NCI-H2029 (cell line): Measurements from ENCODE around the gene NOTUM.
"Not testable (repeated sequence)": the region's sequence is repeated elsewhere in the genome, so short reads cannot be mapped to it uniquely, and the experiment has no call there.

Source experiments
- DNase-seq: peaks from one replicate; lab custom pipeline; 2025; lab: John Stamatoyannopoulos, UW

The NOTUM gene

DNA sequence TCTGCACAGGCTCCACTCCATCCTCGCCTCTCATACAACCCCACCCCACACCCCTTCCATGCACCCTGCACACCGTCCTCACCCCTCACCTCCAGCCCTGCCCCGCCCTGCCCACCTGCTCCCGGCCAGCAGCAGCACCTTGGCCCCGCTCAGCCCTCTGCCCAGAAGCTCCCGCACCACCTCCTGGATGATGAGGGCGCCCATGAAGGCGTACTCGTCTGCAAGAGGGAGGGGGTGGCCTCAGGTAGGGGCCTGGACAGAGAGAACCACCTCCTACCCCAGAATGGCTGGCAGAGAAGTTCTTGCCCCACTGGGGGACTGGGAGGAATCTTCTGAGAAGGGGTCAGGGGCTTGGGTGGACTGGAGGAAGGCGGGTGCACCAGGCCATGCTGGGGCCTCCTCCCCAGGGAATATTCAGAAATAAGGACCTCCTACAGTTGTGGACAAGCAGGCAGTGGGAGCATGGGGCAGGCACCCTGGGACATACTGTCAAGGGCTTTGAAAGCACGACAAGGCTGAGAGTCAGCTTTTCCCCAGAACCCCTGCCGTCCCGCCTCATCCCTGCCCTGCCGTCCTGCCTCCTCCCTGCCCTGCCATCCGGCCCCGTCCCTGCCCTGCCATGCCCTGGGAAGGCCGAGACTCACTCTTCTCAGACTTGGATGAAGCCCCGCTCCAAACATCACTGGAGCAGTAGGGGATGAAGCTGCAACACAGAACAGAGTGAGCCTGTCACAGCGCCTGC is 3.1 kb downstream of the NOTUM start:
- no peak for DNase-seq

DNA sequence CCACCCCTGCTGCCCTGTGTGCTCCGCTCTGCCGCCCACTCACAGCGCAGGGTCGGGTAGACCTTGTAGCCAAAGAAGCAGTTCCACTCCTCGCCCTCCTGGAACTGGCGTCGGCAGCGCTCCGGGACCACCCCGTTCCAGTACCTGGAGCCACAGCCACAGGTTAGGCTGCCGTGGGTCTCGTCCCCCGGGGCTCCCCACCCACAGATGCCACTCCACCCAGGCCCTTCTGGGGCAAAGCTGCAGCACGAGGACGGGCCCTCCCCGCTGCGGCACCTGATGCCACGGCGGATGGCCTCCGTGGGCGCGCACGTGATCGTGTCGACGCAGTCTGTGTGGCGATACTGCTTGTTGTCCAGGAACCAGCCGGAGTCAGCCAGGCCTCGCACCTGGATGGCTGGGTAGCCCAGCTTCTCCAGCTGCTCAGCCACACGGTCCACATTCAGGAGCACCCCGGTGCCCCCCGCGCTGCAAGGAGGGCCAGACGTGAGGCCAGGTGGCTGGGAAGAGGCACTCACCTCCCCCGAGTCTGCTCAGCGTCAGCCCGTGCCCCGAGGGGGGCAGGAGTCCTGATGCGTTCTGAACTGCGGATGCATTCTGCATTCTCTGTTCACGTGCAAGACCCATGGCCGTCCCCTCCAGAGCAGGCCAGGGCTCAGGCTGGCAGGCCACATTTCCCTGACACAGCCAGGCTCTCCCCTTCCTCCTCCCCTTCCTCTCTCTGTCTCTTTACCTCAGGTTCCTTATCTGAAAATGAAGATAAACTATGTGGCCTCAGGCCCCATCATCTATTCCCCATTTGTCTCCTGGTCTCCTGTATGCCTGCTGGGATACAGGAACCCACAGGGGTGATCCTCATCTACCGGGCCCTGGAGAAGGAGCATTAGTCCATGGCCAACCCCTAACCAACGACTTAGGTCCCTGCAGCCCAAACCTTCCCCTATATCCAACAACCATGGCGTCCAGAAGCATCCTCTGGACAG is 4.1 kb downstream of the NOTUM start:
- DNase-seq: no peak

DNA sequence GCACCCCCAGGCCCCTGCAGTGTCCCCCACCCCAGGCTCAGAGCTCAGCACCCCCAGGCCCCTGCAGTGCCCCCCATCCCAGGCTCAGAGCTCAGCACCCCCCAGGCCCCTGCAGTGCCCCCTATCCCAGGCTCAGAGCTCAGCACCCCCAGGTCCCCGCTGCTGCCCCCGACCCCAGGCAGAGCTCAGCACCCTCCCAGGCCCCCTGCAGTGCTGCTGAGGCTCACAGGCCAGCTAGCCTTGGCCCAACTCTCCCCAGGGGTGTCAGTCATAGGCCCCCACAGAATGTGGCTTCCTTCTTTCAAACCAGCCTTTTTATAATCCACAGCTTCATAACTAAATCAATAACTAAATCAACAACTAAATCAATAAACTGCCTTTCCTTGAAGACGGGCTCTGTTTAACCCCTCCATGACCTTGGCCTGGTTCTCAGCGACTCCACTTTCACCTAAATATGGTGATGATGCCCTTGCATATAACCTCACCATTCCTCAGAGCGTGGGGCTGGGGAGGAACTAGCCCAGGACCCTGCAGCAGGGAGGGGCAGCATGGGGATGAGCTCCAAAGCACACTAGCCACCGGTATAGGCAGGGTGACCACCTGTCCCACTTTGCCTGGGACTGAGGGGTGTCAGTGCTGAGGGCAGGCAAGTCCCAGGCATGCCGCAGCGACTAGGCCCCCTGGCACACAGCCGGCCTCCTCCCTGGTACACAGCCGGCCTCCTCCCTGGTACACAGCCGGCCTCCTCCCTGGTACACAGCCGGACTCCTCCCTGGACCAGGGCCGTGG is 5.0 kb downstream of the NOTUM start:
- no peak for DNase-seq

DNA sequence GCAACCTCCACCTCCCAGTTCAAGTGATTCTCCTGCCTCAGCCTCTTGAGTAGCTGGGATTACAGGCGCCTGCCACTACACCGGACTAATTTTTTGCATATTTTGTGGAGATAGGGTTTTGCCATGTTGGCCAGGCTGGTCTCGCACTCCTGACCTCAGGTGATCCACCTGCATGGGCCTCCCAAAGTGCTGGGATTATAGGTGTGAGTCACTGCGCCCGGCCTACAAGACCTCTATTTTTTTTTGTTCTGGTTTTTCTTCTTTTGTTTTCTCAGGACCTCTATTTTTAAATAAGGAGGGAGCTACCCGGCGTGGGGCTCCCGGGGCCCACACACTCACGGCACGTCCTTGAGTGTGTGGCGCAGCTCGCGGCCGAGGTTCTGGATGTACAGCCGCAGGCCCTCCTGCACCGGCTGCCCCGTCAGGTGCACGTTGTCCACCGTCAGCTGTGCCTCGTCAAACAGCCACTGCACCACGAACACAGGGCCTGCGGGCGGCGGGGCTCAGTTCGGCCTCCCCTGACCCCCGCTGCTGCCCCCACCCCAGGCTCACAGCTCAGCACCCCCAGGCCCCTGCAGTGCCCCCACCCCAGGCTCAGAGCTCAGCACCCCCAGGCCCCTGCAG is 5.8 kb downstream of the NOTUM start:
- no peak for DNase-seq

GRCh38 chr17:81954131-81955057 is 6.6 kb downstream of the NOTUM start:
- no peak for DNase-seq

DNA sequence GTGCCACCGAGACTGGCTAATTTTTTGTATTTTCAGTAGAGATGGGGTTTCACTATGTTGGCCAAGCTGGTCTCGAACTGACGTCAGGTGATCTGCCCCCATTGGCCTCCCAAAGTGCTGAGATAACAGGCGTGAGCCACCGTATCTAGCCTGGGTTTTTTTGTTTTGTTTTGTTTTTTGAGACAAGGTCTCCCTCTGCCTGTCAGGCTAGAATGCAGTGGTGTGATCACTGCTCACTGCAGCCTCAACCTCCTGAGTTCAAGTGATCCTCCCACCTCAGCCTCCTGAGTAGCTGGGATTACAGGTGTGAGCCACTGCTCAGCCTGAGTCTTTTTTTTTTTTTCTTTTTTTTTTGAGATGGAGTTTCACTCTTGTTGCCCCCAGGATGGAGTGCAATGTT is 7.5 kb downstream of the NOTUM start:
- DNase-seq: not testable (repeated sequence)

DNA sequence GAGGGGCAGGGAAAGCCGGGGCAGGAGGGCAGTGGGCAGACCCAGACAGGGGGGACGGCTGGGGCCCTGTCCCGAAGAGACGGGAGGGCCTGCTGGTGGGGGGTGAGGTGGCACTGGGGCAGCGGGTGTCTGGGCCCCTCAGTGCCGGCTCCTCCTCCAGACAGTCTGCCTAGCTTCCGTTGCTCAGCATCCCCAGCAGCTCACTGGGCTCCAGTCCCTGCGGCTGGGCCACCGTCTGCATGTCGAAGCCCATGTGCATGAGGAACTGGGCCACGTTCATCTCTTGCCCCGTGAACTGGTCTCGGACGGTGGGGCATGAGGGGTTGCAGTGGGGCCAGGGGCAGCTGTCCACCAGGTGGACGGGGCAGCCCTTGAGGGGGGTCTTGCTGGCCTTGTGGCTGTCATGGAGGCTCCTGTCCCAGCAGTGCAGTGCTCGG is 8.2 kb downstream of the NOTUM start:
- no peak for DNase-seq

GRCh38 chr17:81951785-81952684 is 9.0 kb downstream of the NOTUM start:
- DNase-seq: no peak

GRCh38 chr17:81950501-81950900 is 10.5 kb downstream of the NOTUM start:
- DNase-seq: no peak

DNA sequence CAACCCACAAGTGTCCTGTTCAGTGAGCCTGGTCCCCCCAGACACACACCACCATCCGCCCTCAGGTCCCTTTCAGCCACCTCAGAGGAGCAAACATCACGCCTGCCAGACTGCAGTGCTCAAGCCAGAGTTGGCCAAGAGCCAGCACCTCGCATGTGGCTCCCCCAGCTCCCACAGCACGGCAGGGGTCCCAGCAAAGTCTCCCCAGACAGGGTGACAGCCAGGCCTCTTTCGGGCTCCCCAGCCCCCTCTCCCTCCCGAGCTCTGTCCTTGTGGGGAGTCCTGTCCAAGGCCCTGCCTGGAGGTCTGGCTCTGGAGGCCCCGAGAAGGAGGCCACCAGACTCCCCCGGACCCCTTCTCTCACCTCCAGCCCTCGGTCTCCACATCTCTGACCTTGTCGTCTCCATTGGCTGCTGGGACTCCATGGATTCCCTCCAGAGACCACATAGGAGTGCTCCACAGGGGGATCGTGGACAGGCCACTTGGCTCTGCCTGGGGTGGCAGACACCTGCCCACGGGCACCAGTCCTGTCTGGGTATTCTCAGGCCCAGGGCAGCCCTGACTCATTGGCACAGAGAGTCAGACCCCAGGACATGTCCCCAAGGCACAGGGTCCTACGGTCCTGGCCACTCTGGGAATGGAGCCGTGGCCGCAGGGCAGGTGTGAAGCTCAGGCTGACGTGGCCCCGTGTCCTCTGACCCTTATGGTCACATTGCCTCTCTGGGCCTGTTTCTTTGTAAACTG is 12.2 kb downstream of the NOTUM start:
- DNase-seq: no peak

- peak; percentile 8 for DNase-seq
Measured at GRCh38 chr17:81947189-81947588, 13.8 kb downstream of the NOTUM start, which contains the start of gene MYADML2. Gene MYADML2, minus strand, starts transcription at chr17:81947233. Its CDS starts 5,492 bp downstream, at chr17:81941741.

DNA sequence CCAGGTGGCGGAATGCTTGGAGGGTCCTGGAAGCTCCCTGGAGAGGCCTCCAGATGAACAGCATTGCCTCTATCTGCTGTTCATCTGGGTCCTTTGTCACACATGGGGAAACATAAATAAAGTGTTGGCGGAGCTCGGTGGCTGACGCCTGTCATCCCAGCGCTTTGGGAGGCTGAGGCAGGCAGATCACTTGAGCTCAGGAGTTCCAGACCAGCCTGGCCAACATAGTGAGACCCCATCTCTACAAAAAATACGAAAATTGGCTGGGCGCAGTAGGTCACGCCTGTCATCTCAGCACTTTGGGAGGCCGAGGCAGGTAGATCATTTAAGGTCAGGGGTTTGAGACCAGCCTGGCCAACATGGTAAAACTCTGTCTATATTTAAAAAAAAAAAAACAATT is 16.1 kb downstream of the NOTUM start:
- DNase-seq: no peak

GRCh38 chr17:81942167-81942553 is 18.8 kb downstream of the NOTUM start:
- no peak for DNase-seq

DNA sequence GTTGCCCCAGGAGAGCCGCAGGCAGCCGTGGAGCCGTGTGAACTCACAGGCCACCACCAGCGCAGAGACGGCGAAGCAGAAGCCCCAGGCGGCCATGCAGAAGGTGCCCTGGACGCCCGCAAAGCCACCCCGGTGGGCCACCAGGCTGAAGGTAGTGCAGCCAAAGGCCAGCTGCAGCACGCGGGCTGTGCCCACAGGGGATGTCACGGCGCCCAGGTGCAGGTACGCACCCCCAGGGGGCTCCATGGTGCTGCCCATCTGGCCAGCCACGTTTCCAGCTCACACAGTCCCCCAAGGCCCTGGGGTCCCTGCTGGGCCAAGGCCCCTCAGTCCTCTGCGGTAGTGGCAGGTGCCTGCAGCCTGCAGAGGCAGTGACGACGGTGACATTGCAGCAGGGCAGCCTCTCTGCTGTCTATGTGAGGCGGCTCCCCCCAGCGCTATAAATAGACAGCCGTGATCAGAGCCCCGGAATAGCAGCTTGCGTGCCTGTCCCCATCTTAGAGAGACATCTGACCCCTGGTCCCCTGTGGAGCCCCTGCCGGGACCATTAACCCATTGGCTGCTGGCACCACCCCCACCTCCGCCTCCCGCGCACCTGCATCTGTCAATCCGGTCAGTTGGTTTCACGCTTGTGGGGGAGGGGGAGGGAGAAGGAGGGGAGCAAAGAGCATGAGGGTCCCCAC is 19.4 kb downstream of the NOTUM start:
- no peak for DNase-seq

DNA sequence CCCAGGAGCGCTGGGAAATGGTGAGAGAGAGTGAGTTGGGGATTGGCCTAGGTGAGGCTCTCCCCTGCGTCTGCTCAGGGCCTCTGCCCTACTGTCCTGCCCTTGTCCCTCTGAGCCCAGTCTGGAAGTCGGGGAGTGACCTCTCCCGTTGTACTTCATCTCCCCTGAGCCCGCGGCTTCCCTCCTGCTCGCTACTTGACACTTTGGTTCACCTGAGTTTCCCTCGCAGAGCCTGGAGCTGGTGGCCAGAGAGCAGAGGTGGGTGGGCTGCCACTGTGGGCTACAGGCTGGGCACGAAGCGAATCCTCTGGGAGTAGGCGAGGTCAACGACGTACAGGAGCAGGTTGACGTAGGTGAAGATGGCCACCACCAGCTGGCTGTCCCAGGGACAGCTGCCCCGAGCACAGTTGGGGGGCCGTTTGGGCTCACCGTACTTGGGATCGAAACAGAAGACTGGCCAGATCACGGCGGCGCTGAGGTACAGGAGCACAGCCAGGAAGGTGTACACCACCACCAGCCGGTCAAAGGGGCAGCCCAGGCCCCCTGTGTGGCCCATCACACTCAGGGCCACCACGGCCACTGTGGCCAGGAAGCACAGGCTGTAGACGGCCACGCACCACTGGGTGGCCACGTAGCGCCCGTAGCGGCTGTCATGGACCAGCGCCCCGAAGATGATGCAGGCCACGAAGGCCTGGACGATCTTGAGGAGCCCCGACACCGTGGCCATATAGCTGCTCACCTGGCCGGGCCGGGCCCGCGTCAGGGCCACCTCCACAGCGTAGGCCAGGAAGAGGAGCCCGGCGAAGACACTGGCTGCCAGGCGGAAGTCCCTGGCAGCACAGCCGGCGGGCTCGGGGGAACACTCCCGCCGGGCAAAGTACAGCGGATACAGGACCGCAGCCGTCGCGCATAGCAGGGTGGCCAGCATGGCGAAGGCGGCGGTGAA is 20.2 kb downstream of the NOTUM start:
- DNase-seq: no peak

GRCh38 chr17:81939881-81940385 is 21.1 kb downstream of the NOTUM start:
- DNase-seq: no peak

DNA sequence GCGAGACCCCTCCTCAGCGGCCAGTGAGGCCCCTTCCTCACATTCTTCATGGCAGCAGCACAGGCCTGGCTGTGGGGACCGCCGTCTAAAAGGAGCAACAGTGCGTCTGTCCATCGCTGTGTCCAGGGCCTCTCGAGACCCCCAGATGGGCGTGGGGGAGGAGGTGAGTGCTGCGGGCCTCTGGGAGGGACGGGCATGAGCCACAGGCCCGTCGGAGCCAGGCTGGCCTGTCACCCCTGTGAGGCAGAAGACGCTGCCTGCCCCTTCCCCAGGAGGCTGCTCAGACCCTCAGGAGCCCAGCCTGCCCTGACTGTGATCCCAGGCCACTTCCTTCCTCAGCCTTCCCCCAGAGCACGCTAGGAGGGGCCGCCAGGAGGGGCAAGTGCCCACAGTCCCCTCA is 21.8 kb downstream of the NOTUM start:
- no peak for DNase-seq
